PC-3 (cell line): ENCODE measurements around the gene SMC2.

Experiments
- EZH2 ChIP-seq: fragments of 300-600 bp; sonication (generic); IDR thresholded peaks from one replicate; pipeline ENCODE4 v1.6.1; 2017; ENCODE audit warnings: antibody characterized with exemption, mild to moderate bottlenecking, low read length; ENCODE audit not compliant: unreplicated experiment
- EZH2phosphoT487 ChIP-seq: fragments of 300-600 bp; sonication (generic); IDR thresholded peaks from 2 replicates; pipeline ENCODE4 v1.6.1; 2018; ENCODE audit warnings: mild to moderate bottlenecking, antibody characterized with exemption, low read length, borderline replicate concordance
- TF ChIP-seq, protein P1 (sequence below): fragments of 300-600 bp; sonication (generic); conservative IDR thresholded peaks from 2 replicates; pipeline ENCODE4 v1.5.1; 2017; ENCODE audit warnings: antibody characterized with exemption, low read depth, mild to moderate bottlenecking, low read length

- TF ChIP-seq, protein P1, sequence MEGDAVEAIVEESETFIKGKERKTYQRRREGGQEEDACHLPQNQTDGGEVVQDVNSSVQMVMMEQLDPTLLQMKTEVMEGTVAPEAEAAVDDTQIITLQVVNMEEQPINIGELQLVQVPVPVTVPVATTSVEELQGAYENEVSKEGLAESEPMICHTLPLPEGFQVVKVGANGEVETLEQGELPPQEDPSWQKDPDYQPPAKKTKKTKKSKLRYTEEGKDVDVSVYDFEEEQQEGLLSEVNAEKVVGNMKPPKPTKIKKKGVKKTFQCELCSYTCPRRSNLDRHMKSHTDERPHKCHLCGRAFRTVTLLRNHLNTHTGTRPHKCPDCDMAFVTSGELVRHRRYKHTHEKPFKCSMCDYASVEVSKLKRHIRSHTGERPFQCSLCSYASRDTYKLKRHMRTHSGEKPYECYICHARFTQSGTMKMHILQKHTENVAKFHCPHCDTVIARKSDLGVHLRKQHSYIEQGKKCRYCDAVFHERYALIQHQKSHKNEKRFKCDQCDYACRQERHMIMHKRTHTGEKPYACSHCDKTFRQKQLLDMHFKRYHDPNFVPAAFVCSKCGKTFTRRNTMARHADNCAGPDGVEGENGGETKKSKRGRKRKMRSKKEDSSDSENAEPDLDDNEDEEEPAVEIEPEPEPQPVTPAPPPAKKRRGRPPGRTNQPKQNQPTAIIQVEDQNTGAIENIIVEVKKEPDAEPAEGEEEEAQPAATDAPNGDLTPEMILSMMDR, result no peak
- TF ChIP-seq EZH2phosphoT487 (no peak), EZH2 (no peak)
Measured at GRCh38 chr9:104110509-104110908, 16.4 kb downstream of the SMC2 start.
